BJ (cell line): ENCODE measurements around the gene ATXN7L3. TPM values are rescaled to one million over a fixed set of nuclear protein-coding genes. Genes with fewer than 3 reads are reported as not detected.
"Not testable (repeated sequence)": the region's sequence is repeated elsewhere in the genome, so short reads cannot be mapped to it uniquely, and the experiment has no call there.

ENCODE experiments used
- CTCF ChIA-PET: fragments of 350-600 bp; formaldehyde crosslinking; extraction: SDS; loops from one replicate; lab custom pipeline; 2021; ENCODE audit warnings: antibody characterized with exemption, inconsistent platforms; lab: Yijun Ruan, JAX
- POLR2A ChIA-PET: fragments of 300-600 bp; sonication (Branson Sonifier 250); formaldehyde crosslinking; extraction: SDS; loops from one replicate; lab custom pipeline; 2021; ENCODE audit warnings: antibody characterized with exemption; lab: Charles Lee
- DNase-seq: peaks from one replicate; pipeline ENCODE4 v3.0.0-alpha.2; 2011; ENCODE audit warnings: low read depth
- H3K27me3 ChIP-seq: 2 replicates; pipeline ENCODE4 v1.6.0; 2011; ENCODE audit warnings: low read length; ENCODE audit not compliant: control insufficient read depth, insufficient read depth
- H3K36me3 ChIP-seq: 2 replicates; pipeline ENCODE4 v1.5.1; 2011; ENCODE audit warnings: low read length; ENCODE audit not compliant: control insufficient read depth, insufficient read depth
- H3K4me3 ChIP-seq: 2 replicates; pipeline ENCODE4 v1.5.1; 2011; ENCODE audit warnings: low read depth, mild to moderate bottlenecking, control low read depth, low read length
- CTCF ChIP-seq: IDR thresholded peaks from 2 replicates; pipeline ENCODE4 v1.5.1; 2011; ENCODE audit warnings: low read depth, mild to moderate bottlenecking, control low read depth, inconsistent platforms, low read length, moderate library complexity; ENCODE audit not compliant: insufficient read depth
- polyA minus RNA-seq: library from RNA; depleted of rRNA, polyadenylated mRNA; stranded (reverse); fragments of >200 nt; gene quantifications from 2 replicates; pipeline ENCODE4 v1.2.3, GENCODE V29; 2011; rRNA and poly(A)+ RNA removed
- polyA plus RNA-seq: library from polyadenylated mRNA; depleted of rRNA; stranded (reverse); fragments of >200 nt; gene quantifications from 2 replicates; pipeline ENCODE4 v1.2.3, GENCODE V29; 2011; rRNA removed

Gene ATXN7L3
- 47.0 and 53.9 TPM in 2 replicates for polyA plus RNA-seq
- 35.2 and 50.0 TPM in 2 replicates for polyA minus RNA-seq

- TF ChIP-seq CTCF: no peak
- peak within 1 kb of the TSS; percentile 74 for H3K4me3 ChIP-seq
- H3K36me3 ChIP-seq: peaks cover 15% of the 10 kb centered on the region
- ChIA-PET CTCF (interaction anchor here (3.2 kb wide), 1 partner anchor 10 kb away, joined by 19 read pairs; no protein-coding TSS in a partner anchor), POLR2A (interaction anchor here (0.6 to 0.7 kb wide), 3 partner anchors 15 to 362 kb away, joined by 5 to 20 read pairs (median 9); no protein-coding TSS in a partner anchor)
- H3K27me3 ChIP-seq: no peaks in the 10 kb centered on the region
- DNase-seq: peak; percentile 84
These were observed at the start of gene ATXN7L3 for GRCh38 chr17:44199553-44200477. Gene ATXN7L3, minus strand, starts transcription at chr17:44199884. Its CDS starts 1,814 bp downstream, at chr17:44198070.

- ChIA-PET POLR2A (no interaction called here), CTCF (interaction anchor here (1.0 kb wide), 1 partner anchor 83 kb away, joined by 3 read pairs; no protein-coding TSS in a partner anchor)
- Histone ChIP-seq H3K27me3 (no peaks in the 10 kb centered on the region), H3K36me3 (no peaks in the 10 kb centered on the region), H3K4me3 (no peak overlapping the region)
- TF ChIP-seq CTCF: no peak
- no peak for DNase-seq
These were observed 48.4 kb upstream of the ATXN7L3 start for GRCh38 chr17:44247876-44248736.

GRCh38 chr17:44247440-44247841 lies 47.8 kb upstream of the ATXN7L3 start:
- DNase-seq: no peak
- no peaks in the 10 kb centered on the region for H3K27me3 ChIP-seq
- POLR2A ChIA-PET: no interaction called here
- H3K4me3 ChIP-seq: no peak overlapping the region
- no peaks in the 10 kb centered on the region for H3K36me3 ChIP-seq
- no peak for TF ChIP-seq CTCF
- CTCF ChIA-PET: interaction anchor here (1.0 to 1.1 kb wide), 2 partner anchors 38 to 84 kb away, joined by 3 read pairs; no protein-coding TSS in a partner anchor

- DNase-seq: no peak
- POLR2A ChIA-PET: no interaction called here
These were observed 41.5 kb upstream of the ATXN7L3 start for GRCh38 chr17:44241106-44241624.

GRCh38 chr17:44237886-44238285 lies 38.2 kb upstream of the ATXN7L3 start:
- DNase-seq, H3K4me3 ChIP-seq, H3K36me3 ChIP-seq, CTCF ChIA-PET, POLR2A ChIA-PET, H3K27me3 ChIP-seq: not testable (repeated sequence)

More at GRCh38 chr17:44241106-44241624, 41.5 kb upstream of the ATXN7L3 start:
- 0 out of 2 replicates have a peak, but pooled peaks cover 2% of the 10 kb centered on the region for H3K27me3 ChIP-seq
- H3K4me3 ChIP-seq: no peak overlapping the region
- H3K36me3 ChIP-seq: no peaks in the 10 kb centered on the region
- CTCF ChIA-PET: no interaction called here
- no peak for TF ChIP-seq CTCF
